ENCODE results near the gene FAM163B.

The FAM163B gene

GRCh38 chr9:133590231-133590855 lies 18.8 kb downstream of the FAM163B start:
- no peak overlapping the region for H3K4me3 ChIP-seq (ENCODE audit: low read depth, low read length)
- no peak for DNase-seq (ENCODE audit: low read depth)
- TF ChIP-seq, protein P1, sequence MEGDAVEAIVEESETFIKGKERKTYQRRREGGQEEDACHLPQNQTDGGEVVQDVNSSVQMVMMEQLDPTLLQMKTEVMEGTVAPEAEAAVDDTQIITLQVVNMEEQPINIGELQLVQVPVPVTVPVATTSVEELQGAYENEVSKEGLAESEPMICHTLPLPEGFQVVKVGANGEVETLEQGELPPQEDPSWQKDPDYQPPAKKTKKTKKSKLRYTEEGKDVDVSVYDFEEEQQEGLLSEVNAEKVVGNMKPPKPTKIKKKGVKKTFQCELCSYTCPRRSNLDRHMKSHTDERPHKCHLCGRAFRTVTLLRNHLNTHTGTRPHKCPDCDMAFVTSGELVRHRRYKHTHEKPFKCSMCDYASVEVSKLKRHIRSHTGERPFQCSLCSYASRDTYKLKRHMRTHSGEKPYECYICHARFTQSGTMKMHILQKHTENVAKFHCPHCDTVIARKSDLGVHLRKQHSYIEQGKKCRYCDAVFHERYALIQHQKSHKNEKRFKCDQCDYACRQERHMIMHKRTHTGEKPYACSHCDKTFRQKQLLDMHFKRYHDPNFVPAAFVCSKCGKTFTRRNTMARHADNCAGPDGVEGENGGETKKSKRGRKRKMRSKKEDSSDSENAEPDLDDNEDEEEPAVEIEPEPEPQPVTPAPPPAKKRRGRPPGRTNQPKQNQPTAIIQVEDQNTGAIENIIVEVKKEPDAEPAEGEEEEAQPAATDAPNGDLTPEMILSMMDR (IDR thresholded peaks at IDR 0.05; ENCODE audit: control insufficient read depth, extremely low read depth, insufficient read depth) = no peak

DNA sequence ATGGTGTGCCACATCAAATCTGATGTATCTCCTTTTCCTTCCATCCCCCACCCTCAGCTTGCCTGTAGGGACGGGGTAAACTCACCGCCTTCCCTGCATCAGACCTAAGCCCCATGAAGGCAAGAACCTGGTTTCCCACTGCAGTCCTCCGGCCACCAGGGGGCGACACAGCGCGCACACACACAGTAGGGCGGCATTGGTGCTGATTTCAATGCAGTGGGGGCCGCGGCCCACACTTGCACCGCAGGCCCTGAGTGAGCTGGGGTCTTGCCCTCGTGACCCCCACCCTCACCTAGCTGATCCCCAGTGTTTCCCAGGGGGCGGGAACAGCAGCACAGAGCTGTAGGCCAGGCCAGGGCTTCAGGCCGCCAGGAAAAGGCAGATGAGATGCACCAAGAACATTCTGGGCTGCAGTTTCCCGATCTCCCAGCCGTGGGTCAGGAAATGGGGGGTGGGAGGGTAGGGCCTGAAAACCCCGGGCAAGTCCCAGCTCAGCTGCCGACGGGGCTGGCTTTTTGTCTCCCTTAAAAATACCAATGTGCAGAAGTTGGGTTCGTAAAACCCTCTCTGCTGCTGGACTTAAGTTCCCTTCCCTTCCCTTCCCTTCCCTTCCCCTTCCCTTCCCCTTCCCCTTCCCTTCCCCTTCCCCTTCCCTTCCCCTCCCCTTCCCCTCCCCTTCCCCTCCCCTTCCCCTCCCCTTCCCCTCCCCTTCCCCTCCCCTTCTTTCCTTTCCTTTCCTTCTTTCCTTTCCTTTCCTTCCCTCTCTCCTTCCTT lies 19.5 kb downstream of the FAM163B start:
- no peak overlapping the region for H3K4me3 ChIP-seq (ENCODE audit: low read depth, low read length)
- no peak for DNase-seq (ENCODE audit: low read depth)
- TF ChIP-seq, protein P1 (IDR thresholded peaks at IDR 0.05; ENCODE audit: control insufficient read depth, extremely low read depth, insufficient read depth) = peak; percentile 39

DNA sequence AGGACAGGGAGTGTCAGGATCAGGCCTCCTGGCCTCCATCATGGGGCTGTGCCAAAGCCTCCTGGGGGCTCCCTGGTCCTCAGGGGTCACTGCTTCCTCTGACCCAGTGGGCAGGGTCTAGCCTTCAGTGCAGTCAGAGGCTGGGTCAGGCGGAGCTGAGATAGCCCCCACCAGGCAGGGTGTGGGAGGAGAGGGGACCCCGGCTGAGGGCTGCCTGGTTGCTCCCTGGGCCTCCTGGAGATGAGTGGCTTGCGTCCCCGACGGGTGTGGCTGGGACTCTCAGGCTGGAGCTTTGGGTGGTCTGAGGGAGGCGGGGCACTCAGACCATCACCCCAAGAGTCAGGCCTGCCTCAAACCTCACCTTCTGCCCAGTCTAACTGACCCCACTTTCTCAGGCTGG lies 21.7 kb downstream of the FAM163B start:
- DNase-seq (ENCODE audit: low read depth) = no peak
- H3K4me3 ChIP-seq (ENCODE audit: low read depth, low read length) = no peak overlapping the region
- TF ChIP-seq, protein P1 (IDR thresholded peaks at IDR 0.05; ENCODE audit: control insufficient read depth, extremely low read depth, insufficient read depth) = no peak

DNA sequence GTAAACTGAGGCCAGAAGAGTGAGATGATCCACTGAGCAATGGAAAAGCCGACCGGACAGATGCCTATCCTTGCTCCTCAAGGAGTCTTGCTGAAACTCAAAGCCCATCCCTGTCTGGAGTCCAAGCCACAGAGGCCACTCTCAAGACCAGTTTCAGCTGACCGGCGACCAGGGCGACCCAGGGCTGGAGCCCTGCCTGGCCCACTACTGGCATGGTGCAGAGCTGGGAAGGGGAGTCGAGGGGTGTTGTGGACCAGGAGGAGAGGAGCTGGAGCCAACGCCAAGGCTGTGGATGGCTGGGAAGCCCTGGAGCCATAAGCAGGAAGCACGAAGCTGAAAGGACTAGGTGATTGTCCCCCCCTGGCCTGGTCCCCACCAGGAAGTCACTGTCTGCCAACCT lies 22.1 kb downstream of the FAM163B start:
- TF ChIP-seq, protein P1 (IDR thresholded peaks at IDR 0.05; ENCODE audit: control insufficient read depth, extremely low read depth, insufficient read depth) = no peak
- H3K4me3 ChIP-seq (ENCODE audit: low read depth, low read length) = no peak overlapping the region
- DNase-seq (ENCODE audit: low read depth) = no peak

DNA sequence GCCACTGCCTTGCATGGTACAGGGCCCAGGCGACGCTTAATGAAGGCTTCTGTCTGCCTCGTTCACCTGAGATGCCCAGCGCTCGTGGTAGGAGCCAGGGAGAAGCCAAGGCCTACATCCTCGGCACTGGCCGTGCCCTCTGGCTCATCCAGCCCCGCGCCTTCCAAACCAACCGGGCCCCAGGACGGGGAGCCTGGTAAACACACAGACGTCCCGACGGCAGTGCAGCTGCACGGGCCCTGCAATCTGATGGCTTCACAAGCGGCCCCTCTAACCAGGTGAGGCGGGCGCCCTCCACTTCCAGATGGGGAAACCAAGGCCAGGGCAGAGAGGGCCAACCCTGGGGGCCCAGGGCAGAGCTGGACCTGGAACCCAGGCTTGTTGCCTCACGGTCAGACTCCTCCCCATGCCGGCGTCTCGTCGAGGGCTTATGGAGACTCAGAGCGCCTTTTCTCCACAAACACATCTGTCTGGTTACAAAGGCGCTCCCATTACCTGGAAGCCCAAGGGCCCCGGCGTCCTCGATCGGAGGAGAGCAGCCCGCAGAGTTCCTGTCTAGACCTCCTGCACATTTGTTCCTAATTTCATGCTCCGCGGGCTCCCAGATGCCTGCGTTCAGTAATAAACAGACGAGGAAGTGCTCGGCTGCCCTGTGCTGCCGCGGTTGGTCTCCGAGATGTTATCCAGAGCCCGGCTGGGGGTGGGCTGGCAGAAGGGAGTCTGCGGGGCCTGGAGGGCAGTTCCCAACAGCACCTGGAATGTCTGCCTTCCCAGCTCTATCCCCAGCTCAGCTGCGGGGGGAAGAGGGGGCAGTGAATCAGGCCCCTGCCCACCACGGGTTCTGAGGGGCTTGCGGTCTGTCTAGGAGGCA lies 23.5 kb downstream of the FAM163B start:
- TF ChIP-seq, protein P1 (IDR thresholded peaks at IDR 0.05; ENCODE audit: control insufficient read depth, extremely low read depth, insufficient read depth) = no peak
- no peak overlapping the region for H3K4me3 ChIP-seq (ENCODE audit: low read depth, low read length)
- DNase-seq (ENCODE audit: low read depth) = no peak

DNA sequence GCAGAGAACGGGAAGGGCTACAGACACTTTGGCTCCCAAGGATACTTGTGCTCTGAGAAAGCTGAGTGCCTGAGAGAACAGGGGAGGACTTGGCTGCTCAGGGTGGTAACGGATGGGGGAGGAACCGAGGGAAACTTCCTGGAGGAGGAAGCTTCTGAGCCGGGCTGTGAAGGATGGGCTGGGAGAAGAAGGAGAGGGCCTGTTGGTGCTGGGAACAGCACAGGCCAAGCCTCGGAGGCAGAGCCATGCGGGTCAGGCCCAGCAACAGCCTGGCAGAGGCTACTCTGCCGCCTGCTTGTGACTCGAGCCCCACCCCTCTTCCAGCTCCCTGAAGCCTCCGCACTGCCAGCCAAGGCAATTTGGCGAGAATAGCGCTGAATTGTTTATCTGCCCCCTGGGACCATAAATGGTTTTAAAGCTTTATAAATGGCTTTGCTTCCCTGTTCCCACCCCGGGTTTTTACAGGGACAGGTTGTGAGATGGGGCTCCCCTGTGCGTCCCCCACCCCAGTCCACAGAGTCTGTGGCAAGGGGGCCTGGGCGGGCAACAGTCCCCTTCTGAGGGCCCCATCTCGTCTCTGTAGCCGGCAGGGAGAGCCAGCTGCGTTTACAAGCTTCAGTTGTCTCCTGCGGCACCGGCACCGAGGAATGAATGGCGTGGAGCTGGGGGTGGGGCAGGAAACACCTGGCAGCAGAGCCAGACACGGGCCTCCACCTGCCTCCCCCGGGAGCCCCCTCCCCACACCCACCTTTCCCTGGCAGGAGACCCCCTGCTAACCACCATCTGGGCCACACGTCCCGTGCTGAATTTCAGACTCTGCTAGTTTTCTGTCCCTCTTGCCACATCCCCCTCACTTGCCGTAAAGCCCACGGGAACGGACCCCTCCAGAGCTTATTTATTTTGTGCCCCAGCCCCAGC lies 24.4 kb downstream of the FAM163B start:
- no peak overlapping the region for H3K4me3 ChIP-seq (ENCODE audit: low read depth, low read length)
- DNase-seq (ENCODE audit: low read depth) = no peak
- TF ChIP-seq, protein P1 (IDR thresholded peaks at IDR 0.05; ENCODE audit: control insufficient read depth, extremely low read depth, insufficient read depth) = no peak

All from LNCaP clone FGC (cell line).